SK-N-SH (cell line): ENCODE measurements around the gene TRIM66.

ENCODE experiments used
- POLR2AphosphoS5 ChIP-seq: IDR thresholded peaks from 2 replicates; pipeline ENCODE4 v1.6.1; 2012; ENCODE audit warnings: low read depth, low read length
- RAD21 ChIP-seq: IDR thresholded peaks from 2 replicates; pipeline ENCODE4 v1.6.1; 2012; ENCODE audit warnings: mild to moderate bottlenecking, low read length
- TAF1 ChIP-seq: IDR thresholded peaks from 2 replicates; pipeline ENCODE4 v1.6.1; 2012; ENCODE audit warnings: low read depth, mild to moderate bottlenecking, low read length, moderate library complexity, borderline replicate concordance
- TCF12 ChIP-seq: IDR thresholded peaks from 2 replicates; pipeline ENCODE4 v1.4.0; 2012
- TF ChIP-seq, protein P1 (sequence below): fragments of 200-600 bp; sonication (generic); IDR thresholded peaks from 2 replicates; pipeline ENCODE4 v1.6.1; 2017; ENCODE audit warnings: antibody characterized with exemption, mild to moderate bottlenecking, moderate library complexity
- TF ChIP-seq, protein P2 (sequence below): IDR thresholded peaks from 2 replicates; pipeline ENCODE4 v1.4.0; 2012; ENCODE audit warnings: low read depth
- TF ChIP-seq, protein P3 (sequence below): fragments of 150-350 bp; IDR thresholded peaks from 2 replicates; pipeline ENCODE4 v1.6.1; 2016; ENCODE audit warnings: mild to moderate bottlenecking, low read depth, low read length

DNA sequence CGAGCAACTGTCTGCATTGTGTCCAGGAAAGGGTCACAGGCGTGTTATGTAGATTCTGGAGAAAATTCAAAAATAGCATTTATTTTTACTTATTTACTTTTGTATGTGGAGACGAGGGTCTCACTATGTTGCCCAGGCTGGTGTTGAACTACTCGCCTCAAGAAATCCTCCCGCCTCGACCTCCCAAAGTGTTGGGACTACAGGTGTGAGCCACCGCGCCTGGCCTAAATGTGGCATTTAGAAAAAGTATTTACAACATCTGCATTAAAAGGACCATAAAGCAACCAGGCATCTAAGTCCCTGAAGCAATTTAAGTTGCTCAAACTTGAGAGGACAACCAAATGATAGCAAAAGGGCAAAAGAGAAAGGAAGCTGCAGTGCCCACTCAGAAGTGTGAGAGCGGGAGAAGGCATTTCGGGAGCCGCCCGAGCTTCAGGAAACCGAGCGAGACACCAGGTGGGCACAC, 595 bp downstream of the TRIM66 start:
- TF ChIP-seq, protein P1, sequence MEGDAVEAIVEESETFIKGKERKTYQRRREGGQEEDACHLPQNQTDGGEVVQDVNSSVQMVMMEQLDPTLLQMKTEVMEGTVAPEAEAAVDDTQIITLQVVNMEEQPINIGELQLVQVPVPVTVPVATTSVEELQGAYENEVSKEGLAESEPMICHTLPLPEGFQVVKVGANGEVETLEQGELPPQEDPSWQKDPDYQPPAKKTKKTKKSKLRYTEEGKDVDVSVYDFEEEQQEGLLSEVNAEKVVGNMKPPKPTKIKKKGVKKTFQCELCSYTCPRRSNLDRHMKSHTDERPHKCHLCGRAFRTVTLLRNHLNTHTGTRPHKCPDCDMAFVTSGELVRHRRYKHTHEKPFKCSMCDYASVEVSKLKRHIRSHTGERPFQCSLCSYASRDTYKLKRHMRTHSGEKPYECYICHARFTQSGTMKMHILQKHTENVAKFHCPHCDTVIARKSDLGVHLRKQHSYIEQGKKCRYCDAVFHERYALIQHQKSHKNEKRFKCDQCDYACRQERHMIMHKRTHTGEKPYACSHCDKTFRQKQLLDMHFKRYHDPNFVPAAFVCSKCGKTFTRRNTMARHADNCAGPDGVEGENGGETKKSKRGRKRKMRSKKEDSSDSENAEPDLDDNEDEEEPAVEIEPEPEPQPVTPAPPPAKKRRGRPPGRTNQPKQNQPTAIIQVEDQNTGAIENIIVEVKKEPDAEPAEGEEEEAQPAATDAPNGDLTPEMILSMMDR, result no peak
- no peak for TF ChIP-seq POLR2AphosphoS5
- no peak for TF ChIP-seq TCF12
- TF ChIP-seq, protein P2, sequence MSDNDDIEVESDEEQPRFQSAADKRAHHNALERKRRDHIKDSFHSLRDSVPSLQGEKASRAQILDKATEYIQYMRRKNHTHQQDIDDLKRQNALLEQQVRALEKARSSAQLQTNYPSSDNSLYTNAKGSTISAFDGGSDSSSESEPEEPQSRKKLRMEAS, result no peak
- TF ChIP-seq, protein P3, sequence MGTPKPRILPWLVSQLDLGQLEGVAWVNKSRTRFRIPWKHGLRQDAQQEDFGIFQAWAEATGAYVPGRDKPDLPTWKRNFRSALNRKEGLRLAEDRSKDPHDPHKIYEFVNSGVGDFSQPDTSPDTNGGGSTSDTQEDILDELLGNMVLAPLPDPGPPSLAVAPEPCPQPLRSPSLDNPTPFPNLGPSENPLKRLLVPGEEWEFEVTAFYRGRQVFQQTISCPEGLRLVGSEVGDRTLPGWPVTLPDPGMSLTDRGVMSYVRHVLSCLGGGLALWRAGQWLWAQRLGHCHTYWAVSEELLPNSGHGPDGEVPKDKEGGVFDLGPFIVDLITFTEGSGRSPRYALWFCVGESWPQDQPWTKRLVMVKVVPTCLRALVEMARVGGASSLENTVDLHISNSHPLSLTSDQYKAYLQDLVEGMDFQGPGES, result no peak
- no peak for TF ChIP-seq TAF1
- no peak for TF ChIP-seq RAD21
